ENCODE results near the gene PTPRG. TPM values are rescaled to one million over a fixed set of nuclear protein-coding genes. Genes with fewer than 3 reads are reported as not detected.

The PTPRG gene
- total and polyA plus RNA-seq, 2 experiments from 2014 or later: 24.4 to 131 TPM

GRCh38 chr3:61974662-61975061 lies 413.3 kb downstream of the PTPRG start:
- TF ChIP-seq EZH2 (IDR thresholded peaks at IDR 0.05; ENCODE audit: low read depth, unreplicated experiment) (no peak), ZNF462 (CRISPR knock-in tag; IDR thresholded peaks at IDR 0.05) (no peak), CREB1 (CRISPR knock-in tag; IDR thresholded peaks at IDR 0.05; ENCODE audit: low read depth) (no peak), JUNB (IDR thresholded peaks at IDR 0.05; ENCODE audit: unreplicated experiment) (no peak), ZNF331 (CRISPR knock-in tag; IDR thresholded peaks at IDR 0.05; ENCODE audit: low read depth) (no peak), ETS1 (IDR thresholded peaks at IDR 0.05) (no peak), EZH2phosphoT487 (IDR thresholded peaks at IDR 0.05; ENCODE audit: unreplicated experiment) (no peak), NANOG (IDR thresholded peaks at IDR 0.05; ENCODE audit: borderline replicate concordance) (no peak)
- TF ChIP-seq, protein P1, sequence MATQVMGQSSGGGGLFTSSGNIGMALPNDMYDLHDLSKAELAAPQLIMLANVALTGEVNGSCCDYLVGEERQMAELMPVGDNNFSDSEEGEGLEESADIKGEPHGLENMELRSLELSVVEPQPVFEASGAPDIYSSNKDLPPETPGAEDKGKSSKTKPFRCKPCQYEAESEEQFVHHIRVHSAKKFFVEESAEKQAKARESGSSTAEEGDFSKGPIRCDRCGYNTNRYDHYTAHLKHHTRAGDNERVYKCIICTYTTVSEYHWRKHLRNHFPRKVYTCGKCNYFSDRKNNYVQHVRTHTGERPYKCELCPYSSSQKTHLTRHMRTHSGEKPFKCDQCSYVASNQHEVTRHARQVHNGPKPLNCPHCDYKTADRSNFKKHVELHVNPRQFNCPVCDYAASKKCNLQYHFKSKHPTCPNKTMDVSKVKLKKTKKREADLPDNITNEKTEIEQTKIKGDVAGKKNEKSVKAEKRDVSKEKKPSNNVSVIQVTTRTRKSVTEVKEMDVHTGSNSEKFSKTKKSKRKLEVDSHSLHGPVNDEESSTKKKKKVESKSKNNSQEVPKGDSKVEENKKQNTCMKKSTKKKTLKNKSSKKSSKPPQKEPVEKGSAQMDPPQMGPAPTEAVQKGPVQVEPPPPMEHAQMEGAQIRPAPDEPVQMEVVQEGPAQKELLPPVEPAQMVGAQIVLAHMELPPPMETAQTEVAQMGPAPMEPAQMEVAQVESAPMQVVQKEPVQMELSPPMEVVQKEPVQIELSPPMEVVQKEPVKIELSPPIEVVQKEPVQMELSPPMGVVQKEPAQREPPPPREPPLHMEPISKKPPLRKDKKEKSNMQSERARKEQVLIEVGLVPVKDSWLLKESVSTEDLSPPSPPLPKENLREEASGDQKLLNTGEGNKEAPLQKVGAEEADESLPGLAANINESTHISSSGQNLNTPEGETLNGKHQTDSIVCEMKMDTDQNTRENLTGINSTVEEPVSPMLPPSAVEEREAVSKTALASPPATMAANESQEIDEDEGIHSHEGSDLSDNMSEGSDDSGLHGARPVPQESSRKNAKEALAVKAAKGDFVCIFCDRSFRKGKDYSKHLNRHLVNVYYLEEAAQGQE (IDR thresholded peaks at IDR 0.05; ENCODE audit: unreplicated experiment): no peak
- Histone ChIP-seq H3F3A (replicated peaks; ENCODE audit: low read depth) (no peaks in the 10 kb centered on the region), H3K4me2 (no peak overlapping the region), H3K4me1 (ENCODE audit: insufficient read depth) (peaks cover 23% of the 10 kb centered on the region), H3K27me3 (ENCODE audit: insufficient read depth) (no peaks in the 10 kb centered on the region), H3K36me3 (ENCODE audit: insufficient read depth) (no peaks in the 10 kb centered on the region), H3K9me2 (ENCODE audit: insufficient read depth) (no peaks in the 10 kb centered on the region), H4K20me1 (replicated peaks; ENCODE audit: insufficient read depth) (no peaks in the 10 kb centered on the region), H3K4me3 (no peak overlapping the region), H3K79me2 (replicated peaks; ENCODE audit: insufficient read depth) (peaks cover 74% of the 10 kb centered on the region), H3K27ac (ENCODE audit: low read depth) (peak overlapping the region; percentile 22; the same call in 1 of the 2 replicates), H2AFZ (no peak overlapping the region)
- ATAC-seq (no peak), DNase-seq (ENCODE audit: low spot score) (no peak)
- H3K27ac Mint-ChIP-seq: no peak overlapping the region
- H3K9me3 Mint-ChIP-seq: no peaks in the 10 kb centered on the region
- H3K4me3 Mint-ChIP-seq: no peak overlapping the region
- no peaks in the 10 kb centered on the region for H3K36me3 Mint-ChIP-seq (ENCODE audit: low read depth)
- H3K27me3 Mint-ChIP-seq (ENCODE audit: insufficient read depth, low read depth, poor library complexity): peaks cover 4% of the 10 kb centered on the region
- peaks cover 46% of the 10 kb centered on the region for H3K4me1 Mint-ChIP-seq

Measured in GM23338 (cell line).